Islet precursor cell (in vitro differentiated cells): Measurements from ENCODE around the gene PLEKHA7.
"Not testable (repeated sequence)": the region's sequence is repeated elsewhere in the genome, so short reads cannot be mapped to it uniquely, and the experiment has no call there.

ENCODE experiments used
- DNase-seq: peaks from one replicate; pipeline ENCODE4 v3.0.0-alpha.2; 2018

PLEKHA7 gene

GRCh38 chr11:16935518-16936302 lies 78.5 kb downstream of the PLEKHA7 start:
- no peak for DNase-seq

GRCh38 chr11:16933756-16934603 lies 80.2 kb downstream of the PLEKHA7 start:
- peak; percentile 94 for DNase-seq

GRCh38 chr11:16933291-16933690 lies 80.9 kb downstream of the PLEKHA7 start:
- DNase-seq = no peak

GRCh38 chr11:16928044-16928443 lies 86.2 kb downstream of the PLEKHA7 start:
- DNase-seq = no peak

DNA sequence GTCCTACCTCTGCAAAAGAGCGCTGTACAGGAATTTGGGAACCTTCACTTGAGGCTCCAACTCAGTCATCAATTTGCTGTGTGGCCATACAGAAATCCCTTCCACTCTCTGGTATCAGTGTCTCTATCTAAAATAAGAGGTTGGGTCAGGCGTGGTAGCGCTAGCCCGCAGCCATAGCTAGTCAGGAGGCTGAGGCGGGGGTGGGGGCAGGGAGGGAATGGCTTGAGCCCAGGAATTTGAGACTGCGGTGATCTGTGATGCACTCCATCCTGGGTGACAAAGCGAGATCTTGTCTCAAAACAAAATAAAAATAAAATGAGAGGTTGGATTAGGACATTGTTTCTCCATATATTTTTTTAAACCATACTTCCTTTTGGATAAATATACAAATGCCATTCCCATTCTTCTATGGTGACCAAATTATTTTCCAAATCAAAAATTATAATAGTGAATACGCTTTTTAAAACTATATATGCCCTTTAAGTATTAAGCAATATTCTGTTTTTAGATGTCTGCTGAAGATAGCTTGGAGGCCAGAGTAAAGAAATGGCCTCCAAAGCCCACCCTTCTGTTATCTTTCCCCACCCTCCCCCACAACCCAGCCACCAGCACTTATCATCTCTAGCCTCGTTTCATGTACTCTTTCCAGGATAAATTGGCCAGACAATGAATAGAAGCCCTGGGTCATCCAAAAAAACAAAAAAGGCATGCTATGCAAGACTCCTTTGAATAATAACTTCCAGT lies 87.2 kb downstream of the PLEKHA7 start:
- DNase-seq = peak; percentile 75

- peak; percentile 97 for DNase-seq
Observed at GRCh38 chr11:16925561-16926065, 88.6 kb downstream of the PLEKHA7 start.

DNA sequence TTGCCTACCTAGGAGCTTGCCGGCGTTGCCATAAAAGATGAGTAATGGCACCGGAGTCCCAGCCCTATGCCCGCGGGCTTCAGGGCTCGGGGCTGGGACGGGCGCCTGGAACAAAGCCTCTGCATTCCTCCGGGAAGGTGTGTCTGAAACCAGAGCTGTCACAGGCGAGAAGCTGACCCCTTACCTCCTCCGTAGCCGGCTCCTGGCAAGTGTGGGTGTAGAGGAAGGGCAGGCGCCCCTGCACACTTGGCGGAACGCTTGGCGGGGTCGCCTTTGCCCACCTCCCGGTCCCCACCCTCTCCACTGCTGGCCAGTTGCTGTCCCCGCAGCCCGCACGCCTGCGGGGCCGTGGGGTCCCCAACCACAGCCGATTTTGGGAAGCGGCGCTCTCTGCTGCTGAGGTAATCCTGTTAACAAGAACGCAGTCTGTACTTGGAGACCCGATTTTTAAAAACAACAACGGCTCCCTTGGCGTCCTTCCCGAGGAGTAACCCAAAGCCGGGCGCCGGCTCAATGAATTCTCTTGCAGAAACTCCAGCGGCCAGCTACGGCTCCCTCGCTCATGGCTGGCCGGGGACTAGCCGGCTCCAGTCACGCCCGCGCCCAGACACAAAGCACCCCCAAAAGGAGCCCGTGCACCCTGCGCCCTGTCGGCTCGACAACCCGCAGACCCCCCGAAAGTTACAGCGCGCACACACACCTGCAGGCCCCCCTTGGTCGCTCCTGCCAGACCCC lies 89.2 kb downstream of the PLEKHA7 start:
- peak; percentile 94 for DNase-seq

DNA sequence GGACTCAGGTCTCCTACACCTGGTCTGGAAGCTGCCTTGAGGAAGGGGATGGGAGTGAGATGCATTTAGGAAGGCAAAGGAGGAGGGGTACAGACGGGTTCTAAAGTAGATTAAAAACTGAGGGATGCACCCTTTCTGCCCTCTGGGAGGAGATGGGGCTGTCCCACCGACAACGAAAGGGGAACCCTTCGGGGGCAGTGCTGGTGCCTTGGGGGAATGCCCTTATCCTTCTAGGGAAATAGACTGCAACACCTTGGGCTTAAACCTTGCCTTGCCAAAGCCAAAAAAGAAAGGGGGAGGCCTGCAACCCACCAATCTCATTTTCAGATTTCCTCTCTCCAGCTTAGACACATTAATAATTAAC lies 89.8 kb downstream of the PLEKHA7 start:
- DNase-seq = no peak

GRCh38 chr11:16923987-16924386 lies 90.2 kb downstream of the PLEKHA7 start:
- peak; percentile 75 for DNase-seq

- no peak for DNase-seq
Observed at GRCh38 chr11:16921668-16922067, 92.5 kb downstream of the PLEKHA7 start.

DNA sequence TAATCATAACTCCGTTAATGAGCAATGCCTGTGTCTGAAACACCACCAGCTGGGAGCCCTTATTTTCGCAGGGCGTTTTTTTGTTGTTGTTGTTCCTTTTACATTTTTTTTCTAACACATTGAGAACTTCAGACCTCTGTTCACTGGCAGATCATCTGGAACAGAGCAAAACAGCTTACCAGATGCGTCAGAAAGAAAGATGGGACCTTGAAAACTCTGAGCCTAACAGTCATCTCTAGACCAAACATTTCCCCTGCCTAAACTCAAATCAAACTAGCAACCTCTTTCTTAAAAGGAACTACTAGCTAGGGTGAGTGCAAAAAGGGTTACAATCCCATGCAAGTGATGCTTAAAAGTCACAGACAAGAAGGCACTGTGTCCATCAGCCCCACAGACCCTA lies 93.2 kb downstream of the PLEKHA7 start:
- DNase-seq = no peak

DNA sequence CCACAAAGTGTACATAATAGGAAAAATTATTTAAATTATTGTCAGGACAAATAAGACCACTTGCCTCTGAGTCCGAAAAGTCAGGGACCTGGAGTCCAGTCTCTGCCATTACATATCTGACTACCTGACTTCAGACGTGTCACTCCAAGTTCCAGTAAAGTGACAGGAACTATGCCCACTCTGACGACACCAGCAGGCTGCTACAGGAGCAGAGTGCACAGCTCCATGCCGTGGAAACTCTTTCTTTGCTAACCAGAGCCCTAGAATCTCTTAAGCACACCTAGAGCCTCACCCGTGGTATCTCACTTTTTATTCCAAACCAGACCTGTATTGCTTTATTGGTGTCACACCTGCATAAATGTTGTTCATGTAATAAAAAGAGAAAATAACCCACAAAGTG lies 93.7 kb downstream of the PLEKHA7 start:
- DNase-seq = no peak

- DNase-seq = not testable (repeated sequence)
Observed at GRCh38 chr11:16918543-16919182, 95.6 kb downstream of the PLEKHA7 start.

DNA sequence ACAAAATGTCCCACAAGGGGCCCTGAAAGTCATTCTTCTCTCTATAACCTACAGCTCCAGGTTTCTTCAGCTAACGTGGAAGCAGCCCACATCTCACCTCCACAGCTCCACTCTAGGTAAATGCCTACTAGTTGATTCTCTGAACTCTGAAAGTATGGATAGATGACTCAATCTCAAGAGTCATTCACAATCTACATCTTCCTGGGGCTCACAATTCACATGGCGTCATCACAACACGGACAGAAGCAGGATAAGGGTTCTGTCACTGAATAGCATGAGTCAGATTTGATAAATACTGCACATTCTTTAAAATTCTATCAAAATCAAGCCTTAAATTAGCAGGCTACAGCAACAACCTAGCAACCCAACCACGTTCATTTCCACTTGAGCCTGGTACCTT lies 96.3 kb downstream of the PLEKHA7 start:
- no peak for DNase-seq

GRCh38 chr11:16912692-16913111 lies 101.5 kb downstream of the PLEKHA7 start:
- no peak for DNase-seq

DNA sequence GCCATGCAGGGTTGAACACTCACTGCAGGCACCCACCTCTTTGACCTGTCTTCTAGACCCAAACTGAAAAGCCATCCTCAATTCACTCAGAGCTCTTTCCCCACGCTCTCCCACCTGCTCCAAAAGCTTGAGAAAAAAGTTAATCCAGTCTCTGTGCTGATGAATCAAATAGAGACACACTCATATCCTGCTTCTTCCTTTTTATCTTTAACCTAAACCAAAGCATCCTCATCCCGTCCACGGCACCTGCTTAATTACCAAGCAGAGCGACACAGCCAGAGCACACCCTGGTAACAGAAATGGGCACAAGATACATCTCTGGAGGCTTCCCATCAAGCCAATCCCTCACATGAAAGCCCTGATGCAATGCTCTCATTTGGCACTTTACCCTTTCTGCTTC lies 102.6 kb downstream of the PLEKHA7 start:
- DNase-seq = no peak

- no peak for DNase-seq
Observed at GRCh38 chr11:16911186-16911585, 103.0 kb downstream of the PLEKHA7 start.

- no peak for DNase-seq
Observed at GRCh38 chr11:16909359-16910035, 104.7 kb downstream of the PLEKHA7 start.

DNA sequence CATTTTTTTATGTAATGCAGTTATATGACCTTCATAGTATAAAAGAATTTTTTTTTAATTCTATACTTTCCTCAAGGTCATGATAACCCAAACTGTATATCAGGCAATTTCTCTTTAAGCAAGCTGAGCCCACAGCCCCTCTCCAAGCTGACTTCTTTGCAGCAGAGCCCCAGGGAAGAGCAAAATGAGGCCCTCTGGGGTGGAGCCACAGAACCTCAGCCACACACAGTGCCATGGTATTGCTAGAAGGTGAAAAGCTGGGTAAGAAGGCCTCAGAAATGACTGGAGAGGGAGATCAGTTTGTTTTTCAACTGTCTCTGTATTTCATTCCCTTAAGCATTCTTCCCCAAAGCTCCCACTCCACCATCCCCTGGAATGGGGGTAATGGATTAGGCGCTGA lies 108.8 kb downstream of the PLEKHA7 start:
- no peak for DNase-seq

GRCh38 chr11:16904761-16905160 lies 109.5 kb downstream of the PLEKHA7 start:
- DNase-seq = not testable (repeated sequence)

GRCh38 chr11:16902781-16903378 lies 111.3 kb downstream of the PLEKHA7 start:
- DNase-seq = no peak
